Measurements from ENCODE around the gene CRYGS.
"Not testable (repeated sequence)": the region's sequence is repeated elsewhere in the genome, so short reads cannot be mapped to it uniquely, and the experiment has no call there.

The CRYGS gene

DNA sequence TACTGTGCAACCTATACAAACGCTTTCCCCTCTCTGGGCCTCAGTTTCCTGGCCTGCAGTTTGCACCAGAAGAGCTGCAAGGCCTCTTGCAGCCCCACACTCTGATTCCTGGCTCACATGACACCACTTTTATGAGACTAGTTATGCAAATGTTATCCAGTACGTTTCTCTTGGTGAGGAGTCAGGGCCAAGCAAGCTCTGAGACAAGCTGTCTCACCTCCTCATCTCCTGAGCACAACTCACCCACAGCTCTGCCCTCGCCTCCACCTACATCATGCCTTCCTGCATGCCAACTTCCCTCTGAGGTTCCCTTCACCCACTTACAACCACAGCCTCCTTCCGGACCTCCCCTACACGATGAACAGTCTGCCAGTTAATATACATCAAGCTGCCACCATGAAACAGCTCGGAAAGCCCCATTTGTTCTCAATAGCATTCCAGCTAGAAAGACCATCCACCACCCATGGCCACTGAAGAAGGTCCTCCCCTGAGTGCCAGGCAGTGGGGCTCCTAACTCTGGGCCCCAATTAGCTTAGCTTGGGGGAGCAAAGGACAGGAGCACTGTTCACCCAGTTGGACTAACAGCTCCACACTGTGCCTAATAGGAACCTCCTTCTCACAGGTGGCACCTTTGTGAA, 25.0 kb downstream of the CRYGS start:
- no peak for DNase-seq (ENCODE audit: low read depth)

DNA sequence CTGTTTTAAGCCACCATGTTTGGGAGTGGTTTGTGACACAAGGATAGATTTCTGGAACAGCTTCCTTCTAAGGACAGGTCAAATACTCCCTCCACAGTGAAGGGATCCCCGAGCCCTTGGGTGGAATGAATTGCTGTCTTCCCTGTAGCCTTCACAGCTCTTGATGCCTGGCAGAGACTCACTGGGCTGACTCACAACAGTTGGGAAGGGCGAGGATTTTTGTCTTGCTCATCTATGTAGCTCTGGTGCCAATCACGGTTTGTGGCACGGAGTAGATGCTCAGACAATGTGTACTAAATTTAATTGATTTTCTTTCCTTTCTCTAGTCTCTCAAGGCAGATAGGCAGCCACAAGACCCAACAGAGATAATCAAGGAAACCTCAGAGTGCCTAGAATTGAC, 27.0 kb downstream of the CRYGS start:
- no peak for DNase-seq (ENCODE audit: low read depth)

DNA sequence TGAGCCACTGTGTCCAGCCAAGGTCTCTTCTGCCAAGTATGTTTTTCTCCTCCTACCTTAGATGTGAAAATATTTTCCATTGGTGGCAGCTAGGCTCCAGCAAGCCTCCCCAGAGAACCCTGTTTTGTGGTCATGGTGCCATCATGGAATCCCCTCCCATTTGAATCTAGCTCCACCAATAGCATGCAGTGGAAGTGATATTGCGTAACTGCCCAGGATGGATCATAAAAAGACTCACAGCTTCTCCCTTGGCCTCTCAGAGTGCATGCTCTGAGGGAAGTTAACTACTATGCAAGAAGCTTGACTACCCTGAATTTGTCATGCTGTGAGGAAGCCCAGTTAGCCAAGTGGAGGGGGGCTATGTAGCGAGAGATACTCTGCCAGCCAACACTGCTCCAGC, 27.5 kb downstream of the CRYGS start:
- DNase-seq (ENCODE audit: low read depth), result no peak

DNA sequence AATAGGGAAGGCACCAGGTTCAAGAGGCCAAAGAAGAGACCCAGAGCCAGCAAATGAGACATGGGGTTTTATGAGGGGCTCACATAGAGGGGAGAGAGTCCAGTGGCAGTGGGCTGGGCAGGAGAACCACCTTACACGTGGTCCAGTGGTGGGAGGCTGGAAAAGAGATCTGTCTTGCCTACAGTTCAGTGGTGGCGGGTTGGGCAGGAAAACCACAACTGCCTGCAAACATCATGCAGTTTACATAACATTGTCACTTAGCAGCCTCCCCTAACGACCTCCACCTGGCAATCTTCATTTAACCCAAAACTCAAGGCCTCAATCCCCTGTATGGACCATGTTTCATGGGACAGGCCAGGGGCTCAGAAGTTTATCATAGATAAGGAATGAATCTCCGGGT, 29.1 kb downstream of the CRYGS start:
- DNase-seq (ENCODE audit: low read depth), result no peak

DNA sequence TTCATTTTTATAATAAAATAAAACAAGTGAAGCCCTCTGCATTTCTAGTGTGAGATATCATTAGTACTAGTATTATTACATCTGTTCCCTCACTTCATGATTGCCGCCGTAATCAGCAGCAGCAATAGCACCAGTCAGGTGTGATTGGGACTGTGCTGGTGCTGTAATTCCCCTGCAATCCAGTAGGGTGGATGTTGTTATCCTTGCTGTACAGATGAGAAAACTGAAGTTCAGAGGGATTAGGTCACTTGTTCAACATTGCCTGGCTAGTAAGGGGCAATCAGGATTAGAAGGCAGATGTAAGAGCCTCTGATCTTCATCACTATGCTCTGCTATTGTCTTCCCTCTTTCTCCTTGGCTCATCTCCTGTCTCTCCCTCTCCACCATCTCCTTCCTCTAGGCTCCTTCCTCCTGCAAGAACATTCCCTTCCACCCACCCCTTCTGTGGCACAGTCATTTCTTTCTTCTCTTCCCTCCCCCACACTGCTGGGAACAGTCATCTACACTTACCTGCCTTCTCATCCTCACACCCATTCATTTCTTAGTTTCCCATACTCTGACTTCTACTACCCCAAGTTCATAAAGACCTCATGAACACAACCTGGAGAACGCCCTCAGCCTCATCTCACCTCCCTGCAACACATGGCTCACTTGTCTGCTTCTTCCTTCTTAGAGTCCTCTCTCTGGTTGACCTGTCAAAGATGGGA, 29.7 kb downstream of the CRYGS start:
- DNase-seq (ENCODE audit: low read depth), result peak; percentile 43

DNA sequence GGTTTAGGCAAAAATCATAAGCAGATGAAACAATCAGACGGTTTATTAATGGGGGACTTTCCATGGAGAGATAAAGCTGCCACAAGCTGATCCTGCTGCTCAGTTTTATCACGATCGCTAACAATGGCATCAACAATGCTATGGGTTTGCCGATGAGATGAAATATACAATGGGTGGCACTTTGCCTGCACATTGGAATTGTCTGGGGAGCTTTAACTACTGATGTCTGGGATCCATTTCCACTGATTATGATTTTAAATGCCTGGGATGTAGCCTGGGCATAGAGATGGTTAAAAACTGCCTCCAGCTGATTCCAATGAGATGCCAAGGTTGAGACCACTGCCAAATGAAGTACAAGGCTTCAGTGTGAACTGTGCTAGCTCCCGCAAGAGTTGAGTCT, 30.8 kb downstream of the CRYGS start:
- DNase-seq (ENCODE audit: low read depth), result no peak

DNA sequence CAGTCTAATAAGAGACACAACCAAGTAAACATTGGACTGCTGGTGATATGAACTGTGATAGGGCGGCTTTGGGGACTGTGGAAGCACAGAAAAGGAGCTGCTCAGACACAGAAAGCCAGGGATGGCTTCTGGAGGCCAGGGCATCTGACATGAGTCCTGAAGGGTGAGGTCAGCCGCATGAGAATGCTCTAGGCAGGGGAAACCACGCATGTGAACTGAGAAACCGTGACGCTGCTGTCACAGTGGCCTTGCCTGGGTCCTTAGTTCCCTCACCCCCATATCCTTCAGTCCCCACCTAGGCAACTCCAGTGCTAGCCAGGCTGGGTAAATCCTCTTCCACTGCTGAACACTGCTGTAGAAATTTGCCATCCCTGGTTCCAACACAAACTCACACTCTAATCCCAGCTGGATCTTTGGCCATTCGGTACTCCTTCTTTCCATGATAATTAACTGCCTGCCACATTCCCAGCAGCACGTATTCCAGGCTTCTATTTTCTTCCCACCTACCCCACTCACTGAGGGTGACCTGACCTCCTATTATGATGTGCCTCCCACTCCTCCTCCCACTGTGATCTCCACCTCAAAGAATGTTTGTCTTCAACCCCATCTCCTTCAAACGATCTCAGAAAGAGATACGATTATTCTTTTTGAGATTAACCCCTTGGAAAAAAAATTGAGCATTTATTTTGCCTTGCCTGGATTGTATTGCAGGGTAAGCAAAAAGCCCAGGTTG, 31.4 kb downstream of the CRYGS start:
- DNase-seq (ENCODE audit: low read depth), result no peak

DNA sequence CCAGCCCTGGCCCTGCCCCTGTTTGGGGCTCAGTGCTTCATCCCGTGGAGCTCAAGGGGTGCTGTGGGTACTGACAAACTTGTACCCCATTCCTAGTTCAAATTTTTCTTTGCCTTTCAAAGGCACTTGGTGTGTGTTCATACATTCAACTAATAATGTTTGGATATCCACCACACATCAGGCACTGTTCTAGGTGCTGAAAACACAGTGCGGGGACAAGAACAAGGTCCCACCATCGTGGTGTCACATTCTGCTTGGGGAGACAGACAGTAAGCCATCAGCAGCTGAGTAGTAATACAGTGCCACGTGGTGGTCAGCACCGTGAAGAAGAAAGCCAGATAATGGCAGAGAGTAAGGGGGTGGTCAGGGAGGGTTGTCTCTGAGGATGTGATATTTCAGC, 32.5 kb downstream of the CRYGS start:
- DNase-seq (ENCODE audit: low read depth), result no peak

DNA sequence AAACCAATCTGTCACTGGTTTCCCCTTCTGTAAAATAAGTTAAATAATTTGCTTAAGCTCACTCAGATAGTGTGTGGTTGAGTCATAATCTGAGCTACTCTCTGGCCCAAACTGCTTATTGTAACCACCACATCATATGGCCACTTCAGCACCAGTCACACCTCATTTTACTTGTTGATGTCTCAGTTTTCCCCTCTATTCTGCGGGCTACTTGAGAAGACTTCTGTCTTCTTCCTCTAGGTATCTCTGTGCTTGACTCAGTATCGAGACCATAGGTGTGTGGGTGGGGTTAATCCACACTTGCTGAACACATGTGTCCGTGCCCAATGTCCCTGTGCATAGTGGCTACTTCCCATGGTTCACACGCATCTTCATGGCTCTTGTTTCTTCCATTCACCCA, 32.9 kb downstream of the CRYGS start:
- no peak for DNase-seq (ENCODE audit: low read depth)

DNA sequence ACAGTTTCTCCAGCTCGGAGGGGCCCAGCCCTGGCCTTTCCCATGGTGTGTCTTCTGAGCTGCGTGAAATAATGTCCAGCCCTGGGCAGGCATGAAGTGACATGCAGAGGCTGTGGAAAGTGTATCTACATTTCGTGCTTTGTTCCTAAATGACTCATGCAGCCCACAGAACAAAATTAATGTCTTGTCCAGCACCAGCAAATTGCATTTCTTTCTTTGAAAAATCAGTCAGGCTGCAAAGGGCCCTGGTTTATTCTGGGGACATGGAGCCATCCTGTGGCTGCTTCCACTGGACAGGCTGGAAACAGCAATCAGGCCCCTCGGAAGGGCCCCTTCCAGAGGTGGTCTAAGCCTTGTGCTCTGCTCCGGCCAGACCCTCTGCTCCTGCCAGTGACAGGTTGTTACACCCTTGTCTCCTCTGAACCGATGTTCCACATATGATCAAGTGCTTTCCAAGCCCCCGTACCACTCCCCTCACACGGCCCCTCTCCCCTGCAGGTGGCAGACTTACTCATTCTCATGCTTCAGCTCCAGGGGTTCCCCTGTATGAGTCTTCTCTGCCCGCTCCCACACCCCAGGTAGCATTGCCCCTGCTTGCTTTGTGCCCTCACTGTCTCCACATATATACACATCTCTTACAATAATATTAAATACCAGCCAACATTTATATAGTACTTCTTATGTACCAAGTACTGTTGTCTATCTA, 33.7 kb downstream of the CRYGS start:
- DNase-seq (ENCODE audit: low read depth), result no peak

DNA sequence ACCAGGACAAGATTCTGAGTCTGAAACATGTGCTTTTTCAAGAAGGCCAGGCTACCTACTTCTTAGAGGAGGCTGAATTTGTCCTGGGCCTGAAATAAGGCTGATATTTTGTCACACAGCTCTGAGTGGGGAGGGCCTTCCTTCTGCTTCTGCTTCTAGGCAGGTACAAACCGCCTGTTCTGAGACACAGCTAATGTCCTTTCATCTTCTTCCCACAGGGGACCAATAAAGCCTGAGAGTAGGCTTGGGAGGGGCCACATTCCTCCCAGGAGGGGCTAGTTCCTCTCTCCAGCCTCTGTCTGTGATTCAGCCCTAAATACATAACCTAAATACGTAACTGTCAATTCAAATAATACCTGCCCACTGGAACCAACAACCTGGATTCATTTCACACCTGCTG, 34.8 kb downstream of the CRYGS start:
- no peak for DNase-seq (ENCODE audit: low read depth)

DNA sequence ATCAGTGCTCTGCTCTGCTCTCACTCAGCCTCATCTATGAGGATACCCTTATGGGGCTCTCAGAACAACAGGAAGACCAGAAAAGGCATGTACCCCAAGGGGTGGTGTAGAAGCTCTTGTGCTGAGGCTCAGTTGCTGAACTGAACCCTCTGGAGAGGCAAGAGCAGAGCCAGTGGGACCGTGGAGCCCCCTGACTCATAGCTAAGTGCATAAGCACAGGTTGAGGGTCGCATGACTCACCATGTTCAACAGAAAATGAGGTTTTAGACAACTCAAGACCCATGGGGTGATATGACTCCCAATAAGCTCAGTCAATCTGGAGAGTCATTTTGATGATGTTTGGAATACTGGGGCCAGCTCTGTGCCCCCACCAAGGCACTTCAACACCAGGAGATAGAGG, 37.3 kb downstream of the CRYGS start:
- no peak for DNase-seq (ENCODE audit: low read depth)

DNA sequence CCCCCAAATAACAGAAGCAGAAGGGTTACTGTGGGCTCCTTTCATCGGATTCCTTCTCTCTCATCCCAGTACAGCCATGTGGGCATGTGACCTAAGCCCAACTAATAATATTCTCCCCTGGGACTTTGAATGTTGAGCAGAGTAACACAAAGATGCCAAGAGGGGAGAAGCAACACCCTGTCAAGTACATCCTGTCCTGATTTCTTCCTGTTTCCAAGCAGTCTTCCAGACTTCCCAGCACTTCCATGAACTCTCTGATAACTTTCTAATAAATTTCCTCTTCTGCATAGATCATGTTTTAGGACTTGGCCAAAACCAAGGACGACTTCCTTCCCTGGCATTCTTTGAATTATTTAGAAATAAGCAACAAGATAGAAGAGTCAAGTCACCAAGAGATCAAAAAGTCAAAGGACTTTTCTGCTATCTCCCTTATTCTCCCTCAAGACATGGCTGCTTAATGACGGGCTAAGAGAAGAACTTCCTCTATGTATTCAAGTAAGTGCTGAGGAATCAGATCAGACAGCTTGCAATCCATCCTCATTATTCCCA, 37.9 kb downstream of the CRYGS start:
- DNase-seq (ENCODE audit: low read depth), result no peak

DNA sequence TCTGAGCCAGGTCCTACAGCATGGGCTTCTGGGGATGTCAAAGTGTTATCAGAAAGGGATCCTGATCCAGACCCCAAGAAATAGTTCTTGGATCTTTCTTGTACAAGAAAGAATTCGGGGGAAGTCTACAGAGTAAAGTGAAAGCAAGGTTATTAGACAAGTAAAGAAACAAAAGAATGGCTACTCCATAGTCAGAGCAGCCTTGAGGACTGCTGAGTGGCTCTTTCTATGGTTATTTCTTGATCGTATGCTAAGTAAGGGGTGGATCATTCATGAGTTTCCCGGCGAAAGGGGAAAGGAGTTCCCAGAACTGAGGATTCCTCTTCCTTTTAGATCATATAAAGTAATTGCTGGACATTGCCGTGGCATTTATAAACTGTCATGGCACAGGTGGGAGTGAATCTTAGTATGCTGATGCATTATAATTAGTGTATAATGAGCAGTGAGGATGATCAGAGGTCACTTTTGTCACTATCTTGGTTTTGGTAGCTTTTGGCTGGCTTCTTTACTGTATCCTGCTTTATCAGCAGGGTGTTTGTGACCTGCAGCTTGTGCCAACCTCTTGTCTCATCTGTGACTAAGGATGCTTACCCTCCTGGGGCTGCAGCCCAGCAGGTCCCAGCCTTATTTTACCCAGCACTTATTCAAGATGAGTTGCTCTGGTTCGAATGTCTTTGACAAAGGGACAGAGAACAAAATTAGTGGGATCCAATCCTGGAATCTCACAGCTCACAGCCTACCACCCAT, 41.0 kb downstream of the CRYGS start:
- DNase-seq (ENCODE audit: low read depth), result no peak

DNA sequence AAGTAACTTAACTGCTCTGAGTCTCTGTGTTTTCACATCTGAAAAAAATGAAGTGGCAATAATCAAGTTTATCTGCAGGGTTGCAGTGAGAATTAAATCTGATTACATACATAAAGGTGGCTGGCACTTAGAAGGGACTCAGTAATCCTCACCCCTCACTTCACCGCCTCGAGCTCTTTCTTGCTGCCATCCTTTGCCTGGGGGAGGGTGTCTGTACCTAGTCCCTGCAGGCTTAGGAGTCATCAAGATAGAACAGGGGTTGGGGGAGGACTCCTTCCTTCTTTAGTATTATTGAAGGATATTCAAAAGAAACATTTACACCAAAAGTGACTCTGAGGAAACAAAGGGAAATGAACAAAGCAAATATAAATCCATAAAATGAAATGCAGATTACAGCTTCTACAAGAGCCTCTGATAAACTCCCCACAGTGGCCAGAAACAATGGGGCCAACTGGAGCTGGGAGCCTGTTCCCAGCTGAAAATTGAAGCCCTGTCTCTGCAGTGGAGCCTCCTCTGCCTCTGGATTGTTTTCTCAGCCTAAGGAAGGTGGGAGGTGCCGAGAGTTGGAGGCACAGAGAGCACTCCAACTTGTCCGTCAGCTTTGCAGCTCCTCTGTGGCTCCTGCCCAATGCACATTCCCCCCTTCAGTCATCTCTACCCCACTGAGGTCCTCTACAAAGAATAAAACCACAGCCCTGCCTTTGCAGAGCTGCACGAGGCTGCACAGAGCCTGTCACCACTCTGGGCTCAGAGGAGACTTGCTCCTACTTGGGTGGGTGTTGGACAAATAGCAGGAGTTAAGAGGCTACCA, 41.8 kb downstream of the CRYGS start:
- no peak for DNase-seq (ENCODE audit: low read depth)

DNA sequence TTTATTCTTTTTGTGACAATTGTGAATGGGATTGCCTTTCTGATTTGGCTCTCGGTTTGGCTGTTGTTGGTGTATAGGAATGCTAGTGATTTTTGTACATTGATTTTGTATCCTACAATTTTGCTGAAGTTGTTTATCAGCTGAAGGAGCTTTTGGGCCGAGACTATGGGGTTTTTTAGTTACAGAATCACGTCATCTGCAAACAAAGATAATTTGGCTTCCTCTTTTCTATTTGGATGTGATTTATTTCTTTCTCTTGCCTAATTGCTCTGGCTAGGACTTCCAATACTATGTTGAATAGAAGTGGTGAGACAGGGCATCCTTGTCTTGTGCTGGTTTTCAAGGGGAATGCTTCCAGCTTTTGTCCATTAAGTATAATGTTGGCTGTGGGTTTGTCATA, 44.2 kb downstream of the CRYGS start:
- DNase-seq (ENCODE audit: low read depth), result not testable (repeated sequence)

DNA sequence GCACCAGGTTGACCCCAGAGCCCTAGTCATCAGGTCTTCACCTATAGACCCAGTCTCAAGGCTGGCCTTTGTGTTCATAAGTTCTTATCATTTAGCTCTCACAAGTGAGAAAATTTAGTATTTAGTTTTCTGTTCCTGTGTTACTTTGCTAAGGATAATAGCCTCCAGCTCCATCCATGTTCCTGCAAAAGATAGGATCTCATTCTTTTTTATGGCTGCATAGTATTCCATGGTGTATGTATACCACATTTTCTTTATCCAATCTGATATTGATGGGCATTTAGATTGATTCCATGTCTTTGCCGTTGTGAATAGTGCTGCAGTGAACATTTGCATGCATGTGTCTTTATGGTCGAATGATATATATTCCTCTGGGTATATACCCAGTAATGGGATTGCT, 46.2 kb downstream of the CRYGS start:
- DNase-seq (ENCODE audit: low read depth), result not testable (repeated sequence)

DNA sequence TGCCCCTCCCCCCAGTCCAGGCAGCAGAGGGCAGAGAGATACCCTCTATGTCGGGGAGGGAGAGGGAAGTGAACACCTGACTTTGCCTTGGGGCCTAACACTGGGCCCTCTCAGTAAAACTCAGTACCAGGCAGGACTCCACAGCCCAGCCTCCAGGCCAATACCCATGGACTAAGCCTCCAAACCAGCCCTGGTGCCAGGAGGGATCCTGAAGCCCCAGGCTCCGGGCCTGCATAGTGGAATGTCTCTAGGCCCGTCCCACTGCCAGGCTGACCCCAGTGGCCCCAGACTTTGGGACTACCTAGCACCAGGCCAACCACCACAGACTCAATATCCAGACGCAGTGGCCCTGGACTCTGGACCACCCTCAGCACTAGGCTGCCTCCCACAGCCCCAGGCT, 46.6 kb downstream of the CRYGS start:
- no peak for DNase-seq (ENCODE audit: low read depth)

DNA sequence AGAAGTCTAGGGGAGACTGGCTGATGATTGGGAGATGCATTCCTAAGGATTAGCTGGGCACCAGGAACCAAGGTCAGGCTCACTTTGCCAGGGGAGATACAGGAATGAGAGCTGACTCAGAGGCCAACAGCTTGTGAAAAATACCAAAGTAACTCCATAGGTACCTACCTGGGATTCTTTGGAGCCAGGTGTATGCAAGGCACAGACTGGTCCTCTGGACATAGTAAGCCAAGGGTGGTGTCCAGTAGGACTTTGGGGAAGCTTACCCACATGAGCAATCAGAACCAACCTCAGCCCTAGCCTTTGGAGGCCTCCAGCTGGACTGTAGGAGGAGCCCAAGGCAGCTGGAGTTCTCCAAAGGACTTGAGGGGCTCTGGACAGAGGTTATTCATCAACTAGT, 47.5 kb downstream of the CRYGS start:
- no peak for DNase-seq (ENCODE audit: low read depth)

DNA sequence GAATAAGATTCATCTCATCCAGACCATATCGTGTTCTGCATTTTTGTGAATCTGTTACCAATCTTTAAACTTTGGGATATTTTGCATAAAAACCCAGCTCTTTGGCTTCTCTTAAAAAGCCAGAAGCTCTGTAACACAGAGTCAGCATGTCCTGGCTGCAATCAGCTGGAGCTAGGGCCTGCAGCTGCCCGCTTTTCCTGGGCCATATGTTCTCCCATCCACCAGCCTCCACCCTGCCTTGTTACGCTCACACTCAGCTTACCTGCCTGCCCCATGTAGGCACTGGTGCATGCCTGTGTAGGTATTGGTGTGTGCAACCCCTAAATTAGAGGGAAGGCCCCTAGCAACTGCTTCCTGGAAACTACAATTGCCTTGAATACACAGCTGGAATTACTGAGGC, 48.2 kb downstream of the CRYGS start:
- DNase-seq (ENCODE audit: low read depth), result no peak
